Raji (cell line): ENCODE measurements around the gene DCD.

Experiments used
- POLR2A ChIP-seq: IDR thresholded peaks from 2 replicates; pipeline ENCODE4 v1.6.1; 2011; ENCODE audit warnings: low read depth, low read length, control low read depth; ENCODE audit not compliant: insufficient read depth

DCD gene, protein sequence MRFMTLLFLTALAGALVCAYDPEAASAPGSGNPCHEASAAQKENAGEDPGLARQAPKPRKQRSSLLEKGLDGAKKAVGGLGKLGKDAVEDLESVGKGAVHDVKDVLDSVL

DNA sequence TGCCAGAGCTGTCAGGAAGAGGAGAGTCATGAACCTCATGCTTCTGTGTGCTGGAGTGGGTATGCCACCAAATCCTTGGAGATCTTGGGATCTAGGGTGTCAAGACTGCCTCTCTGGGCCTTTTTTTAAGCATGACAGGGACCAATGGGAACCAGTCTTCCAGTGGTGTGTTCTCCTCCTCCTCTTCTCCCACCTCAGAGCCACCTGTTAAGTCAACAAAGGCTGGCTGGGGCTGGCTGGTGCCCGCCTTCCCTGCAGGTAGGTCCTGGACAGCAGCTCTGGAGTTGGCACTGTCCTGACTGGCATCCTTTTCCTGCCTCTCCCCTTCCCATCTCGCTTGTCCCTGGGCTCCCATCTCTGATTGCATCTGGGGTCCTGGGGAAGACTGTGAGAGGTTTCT is at the start of gene DCD:
TSS of gene DCD (minus strand) at position 101 of the 400 bp plus-strand sequence. CDS start at position 39, 62 bp downstream.
- TF ChIP-seq POLR2A: no peak

DNA sequence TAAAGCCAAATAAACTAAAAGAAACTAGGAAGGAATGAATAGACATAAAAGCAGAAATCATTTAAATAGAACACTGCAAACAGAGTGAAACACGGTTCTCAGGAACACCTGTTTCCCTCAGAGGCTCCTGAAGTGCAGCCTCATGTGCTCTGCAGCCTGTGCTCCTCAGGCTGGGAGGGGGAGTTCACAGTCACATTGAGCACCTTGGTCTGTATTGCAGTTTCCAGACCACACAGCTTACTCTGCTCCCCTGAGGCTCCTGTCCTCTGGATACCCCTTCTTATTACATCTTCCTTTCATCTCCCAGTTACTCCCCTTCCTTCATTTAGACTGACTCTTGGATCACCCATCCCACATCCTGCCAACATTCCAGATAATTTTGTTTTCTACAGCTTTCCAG is 49.7 kb upstream of the DCD start:
- TF ChIP-seq POLR2A: no peak

DNA sequence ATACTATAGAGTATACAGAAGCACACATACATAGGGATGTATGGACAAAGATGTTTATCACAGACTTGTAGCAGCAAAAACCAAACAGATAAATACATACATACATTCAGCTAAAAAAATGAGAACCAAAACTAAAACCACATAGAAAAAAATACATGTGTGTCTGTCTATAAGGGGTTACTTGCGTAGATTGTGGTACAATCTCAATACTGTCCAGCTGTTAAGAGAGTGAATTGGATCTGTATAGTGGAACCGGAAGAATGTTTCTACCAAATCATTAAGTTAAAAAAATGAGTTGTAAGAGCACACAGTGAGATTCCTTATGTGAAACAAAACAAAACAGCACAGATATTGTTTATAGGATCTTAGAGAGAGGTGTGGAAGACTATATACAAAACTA is 44.2 kb upstream of the DCD start:
- TF ChIP-seq POLR2A: no peak

DNA sequence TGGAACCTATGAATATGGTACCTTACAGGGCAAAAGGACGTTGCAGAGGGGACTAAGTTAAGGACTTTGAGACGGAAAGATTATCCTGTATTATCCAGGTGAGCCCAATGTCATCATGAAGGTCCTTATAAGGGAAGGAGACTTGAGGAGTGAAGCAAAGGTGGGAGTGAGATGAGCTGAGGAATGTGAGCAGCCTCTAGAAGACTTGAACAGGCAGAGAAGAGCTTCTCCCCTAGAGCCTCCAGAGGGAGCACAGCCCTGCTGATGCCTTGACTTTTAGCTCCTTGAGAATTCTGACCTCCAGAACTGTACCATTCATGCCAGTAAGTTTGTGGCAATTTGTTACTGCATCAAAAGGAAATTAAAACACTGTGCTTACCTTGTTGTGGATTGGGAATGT is 41.8 kb upstream of the DCD start:
- no peak for TF ChIP-seq POLR2A

DNA sequence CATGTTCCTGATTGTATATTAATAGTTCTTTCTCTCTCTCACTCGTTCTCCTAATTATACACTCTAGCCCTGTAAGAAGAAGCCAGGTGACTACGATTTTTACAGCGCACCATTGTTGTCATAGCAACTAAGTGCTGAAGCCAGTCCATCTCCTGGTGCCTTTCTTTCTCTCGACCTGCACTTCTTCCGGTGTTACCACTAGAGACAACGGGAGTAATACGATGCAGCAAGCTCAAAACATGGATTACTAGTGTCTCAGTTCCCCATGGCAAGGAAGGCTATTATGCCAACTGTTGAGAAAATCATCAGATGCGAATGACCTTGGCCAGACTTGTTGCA is 40.8 kb upstream of the DCD start:
- no peak for TF ChIP-seq POLR2A

DNA sequence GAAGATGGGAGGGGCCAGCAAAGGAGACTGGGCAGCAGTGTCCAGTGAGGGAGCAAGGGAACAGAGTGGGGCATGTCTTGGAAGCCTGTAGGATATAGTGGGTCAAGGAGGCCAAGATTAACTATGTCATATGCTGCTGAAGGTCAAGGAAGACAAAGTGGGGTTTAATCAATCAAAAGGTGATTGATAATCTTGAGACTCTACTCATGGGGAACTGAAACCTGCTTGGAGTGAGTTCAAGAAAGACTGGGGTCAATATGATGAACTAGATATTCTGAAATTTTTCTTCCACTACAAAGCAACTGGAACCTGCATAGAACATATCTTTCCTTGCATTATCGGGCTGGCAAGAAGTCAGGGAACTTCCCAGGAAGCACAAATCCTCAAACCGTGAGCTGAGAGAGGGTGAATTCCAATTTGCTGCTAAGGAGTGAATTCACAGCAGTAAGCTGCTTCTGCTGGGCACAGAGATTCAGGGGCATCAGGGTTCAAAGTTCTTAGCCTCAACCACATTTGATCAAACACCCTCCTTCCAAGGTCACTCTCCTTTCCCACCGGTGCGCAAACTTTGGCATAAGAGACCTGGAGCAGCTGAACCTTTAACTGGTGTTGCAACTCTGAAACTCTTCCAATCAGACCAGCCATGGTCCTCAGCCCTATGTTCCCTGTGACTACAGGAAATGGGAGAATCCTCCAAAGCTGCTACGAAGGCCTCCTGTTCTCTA is 40.3 kb upstream of the DCD start:
- no peak for TF ChIP-seq POLR2A

DNA sequence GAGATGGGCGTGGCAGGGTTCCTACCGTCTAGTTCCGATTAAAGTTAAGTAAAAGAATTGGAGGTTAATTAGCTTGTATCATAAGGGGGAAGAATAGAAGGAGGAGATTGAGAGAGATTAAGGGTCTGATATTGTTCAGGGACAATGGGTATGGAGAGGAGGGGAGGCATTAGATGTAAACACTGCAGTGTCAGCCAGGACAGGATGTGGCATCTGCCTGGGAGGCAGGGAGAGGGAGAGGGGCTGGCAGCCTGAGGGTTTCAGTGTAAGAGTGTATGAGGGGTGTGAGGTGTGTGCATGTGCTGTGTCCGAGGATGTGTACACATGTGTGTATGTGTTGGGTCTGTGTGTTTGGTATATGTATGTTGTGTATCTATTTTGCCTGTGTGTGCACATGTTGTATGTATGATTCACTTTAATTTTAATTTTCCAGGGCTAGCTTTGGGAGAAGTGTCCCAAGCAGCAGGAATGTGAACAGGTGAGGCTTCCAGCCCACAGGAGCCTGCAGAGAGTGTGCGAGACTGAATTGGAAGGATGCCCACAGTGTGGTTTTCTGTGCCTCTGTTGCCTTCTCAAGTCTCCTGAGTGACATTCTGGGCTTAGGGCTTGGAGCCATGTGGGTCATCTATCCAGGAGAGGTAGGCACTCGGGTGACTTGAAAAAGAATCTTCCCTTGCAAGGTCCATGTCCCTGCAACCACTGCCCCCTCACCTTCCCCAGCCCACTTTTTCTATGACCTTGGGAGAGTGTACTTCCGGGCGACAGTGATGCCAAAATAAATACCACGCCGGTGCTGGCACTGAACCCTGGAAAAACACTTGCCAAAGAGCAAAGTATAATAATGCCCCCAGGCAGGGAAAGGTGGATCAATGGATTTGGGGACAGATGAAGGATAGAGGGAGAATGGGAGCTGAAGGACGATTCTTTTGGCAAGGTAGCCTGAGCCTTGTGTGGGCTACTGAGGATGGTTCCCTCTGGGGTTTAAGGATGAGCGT is 36.8 kb upstream of the DCD start:
- TF ChIP-seq POLR2A: no peak

DNA sequence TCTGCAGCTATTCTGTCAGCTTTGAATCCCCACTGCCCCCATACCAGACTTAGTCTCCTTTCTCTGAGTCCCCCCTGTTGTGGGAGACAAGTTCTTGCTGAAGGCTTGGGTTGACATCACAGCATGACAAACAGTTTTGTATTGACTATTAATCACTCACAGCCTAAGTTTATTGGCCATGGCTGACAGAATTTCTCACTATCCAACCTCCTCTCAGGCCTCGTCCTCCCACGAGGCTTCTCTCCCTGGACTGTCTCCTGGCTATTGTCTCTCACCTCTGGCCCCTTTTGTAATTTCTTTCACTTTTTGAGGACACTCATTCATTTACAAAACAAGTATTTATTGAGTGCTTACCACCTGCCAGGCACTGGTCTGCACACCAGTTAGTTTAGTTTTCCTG is 35.2 kb upstream of the DCD start:
- no peak for TF ChIP-seq POLR2A

DNA sequence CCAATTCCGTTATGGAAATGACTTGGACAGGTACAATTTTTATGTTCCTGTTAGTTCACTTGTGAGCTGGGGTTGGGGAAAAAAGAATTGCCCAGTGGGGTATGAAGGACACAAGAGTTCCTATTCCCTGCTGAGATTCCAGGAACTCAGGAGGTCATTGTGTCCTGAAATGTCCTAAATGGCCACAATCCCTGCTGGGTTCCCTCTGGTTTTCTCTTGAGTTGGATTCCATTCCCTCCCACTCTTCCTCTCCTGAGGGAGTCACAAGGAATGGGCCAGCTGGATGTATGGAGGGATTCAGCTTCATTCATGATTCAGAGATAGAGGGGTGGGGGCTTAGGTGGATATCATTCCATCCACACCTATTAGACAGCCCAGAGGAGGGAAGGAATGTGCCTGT is 34.5 kb upstream of the DCD start:
- TF ChIP-seq POLR2A: no peak

DNA sequence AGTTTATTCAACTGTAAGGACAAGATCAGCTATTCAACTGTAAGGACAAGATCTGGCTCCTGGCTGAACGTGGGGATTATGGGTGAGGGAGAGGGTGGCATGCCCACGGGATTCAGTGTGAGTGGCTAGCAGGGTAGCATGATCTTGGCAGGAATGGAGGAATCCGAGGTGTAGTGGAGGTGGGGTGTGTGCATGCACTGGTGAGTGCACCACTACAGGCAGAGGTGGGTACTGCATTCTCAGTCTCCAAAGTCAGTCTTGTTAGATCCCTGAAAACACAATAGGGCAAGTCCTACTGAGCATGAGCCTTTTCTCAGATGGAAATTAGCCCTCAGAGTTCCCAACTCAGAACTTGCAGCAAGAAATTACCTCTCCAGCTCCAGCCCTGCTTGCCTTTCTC is 32.2 kb upstream of the DCD start:
- TF ChIP-seq POLR2A: no peak

DNA sequence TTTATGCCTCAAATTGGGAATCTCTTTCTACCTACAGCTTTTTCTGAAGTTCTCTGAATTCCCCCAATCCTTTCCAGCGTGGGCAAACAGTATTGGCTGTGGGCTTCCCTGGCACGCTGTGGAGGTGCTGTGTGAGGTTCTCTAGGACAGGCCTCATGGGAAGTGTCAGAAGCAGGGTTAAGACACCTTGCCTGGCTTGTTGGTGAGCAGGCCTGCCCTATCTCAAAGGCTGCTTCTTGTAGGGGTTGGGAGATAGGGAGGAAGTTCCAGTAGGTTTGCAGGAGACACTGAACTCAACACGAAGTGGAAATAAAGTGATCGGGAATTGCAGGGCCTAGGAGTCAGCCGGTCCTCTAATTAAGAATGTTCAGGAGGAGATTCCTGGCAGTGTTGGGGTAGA is 30.0 kb upstream of the DCD start:
- TF ChIP-seq POLR2A: no peak

DNA sequence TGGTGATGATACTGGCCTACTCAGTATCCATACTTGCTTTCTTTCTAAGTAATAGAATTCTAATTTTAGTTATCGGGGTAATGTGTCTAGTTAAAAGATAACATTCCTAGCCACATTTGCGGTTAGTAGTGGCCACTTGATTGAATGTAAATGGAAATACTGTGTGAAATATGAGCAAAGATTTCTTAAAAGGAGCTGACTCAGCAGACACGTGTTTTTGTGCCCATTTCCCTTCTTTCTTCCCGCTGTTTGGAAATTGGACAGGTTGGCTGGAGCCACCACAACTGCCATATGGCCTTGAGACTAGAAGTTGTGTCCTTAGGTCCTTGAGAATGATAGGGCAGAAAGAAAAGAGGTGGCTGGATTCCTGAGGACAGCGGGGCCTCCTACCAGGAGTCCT is 19.8 kb upstream of the DCD start:
- TF ChIP-seq POLR2A: no peak

DNA sequence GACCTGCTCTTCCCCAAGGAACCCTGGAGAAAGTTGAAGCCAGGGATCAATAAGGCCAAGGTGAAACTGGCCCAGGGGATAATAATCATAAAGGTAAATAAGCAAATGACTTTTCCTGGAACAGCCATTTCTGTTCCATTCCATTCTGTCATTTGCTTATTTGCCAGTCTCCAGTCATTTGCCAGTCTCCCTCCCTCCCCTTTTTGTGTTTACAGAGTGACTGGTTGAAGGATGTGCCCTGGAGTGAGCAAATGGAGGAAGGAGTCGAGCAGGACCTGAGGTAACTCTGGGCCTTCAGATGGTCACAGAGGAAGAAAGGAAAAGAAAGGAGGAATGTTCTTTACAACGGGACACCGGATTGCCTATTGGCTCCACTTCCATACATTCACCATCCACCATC is 17.8 kb upstream of the DCD start:
- TF ChIP-seq POLR2A: no peak

DNA sequence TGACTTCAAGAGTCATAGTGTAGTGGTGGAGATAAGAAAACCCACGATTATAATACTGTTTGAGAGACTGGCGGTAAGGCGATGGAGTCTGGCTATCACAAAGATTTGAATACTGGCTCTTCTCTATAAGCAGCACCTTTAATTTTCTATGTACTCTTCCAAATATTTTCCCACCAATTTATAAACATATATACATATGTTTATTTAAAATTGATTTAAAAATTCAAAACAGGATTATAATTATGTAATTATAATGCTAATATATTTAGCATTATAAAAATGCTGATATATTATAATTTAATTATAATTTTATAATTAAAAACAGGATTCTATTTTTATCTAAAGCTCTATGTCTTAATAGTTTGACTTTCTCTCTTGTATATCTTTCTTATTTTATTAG is 15.4 kb upstream of the DCD start:
- TF ChIP-seq POLR2A: no peak

DNA sequence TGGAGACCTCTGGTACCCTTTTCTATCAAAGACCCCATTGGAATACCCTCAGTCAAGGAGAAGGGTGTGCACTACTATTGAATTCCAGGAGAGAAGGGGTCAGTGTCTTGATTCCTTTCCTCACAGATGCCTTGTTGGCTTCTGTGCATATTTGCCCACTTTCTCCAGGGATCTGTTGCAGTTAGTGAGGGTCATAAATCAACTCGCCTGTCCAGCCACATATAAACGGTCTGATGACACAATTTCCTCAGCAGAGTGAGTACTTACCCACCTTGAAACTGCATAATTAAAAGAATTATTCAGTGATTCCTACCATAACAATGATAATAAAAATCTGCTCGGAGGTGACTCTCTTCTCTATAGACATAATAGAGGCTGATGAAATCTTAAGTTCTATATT is 13.9 kb upstream of the DCD start:
- no peak for TF ChIP-seq POLR2A

DNA sequence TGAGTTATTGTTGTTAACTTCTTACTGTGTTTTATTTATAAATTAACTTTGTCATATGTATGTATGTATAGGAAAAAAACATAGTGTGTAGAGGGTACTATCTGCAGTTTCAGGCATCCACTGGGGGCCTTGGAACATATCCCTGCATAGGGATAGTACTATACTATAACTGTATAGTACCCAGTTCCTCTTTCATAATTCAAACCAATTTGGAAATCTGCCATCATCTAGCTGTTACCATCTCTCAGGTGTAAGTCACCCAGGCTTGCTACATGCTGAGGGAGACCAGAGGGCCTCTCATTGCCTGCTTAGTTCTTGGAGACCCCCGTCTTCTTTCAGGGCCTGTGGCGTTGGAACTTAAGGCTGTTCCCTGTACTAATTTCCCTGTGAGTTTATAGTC is 12.9 kb upstream of the DCD start:
- no peak for TF ChIP-seq POLR2A
